ENCODE measurements around the gene HTR1E.
"Not testable (repeated sequence)": the region's sequence is repeated elsewhere in the genome, so short reads cannot be mapped to it uniquely, and the experiment has no call there.

HTR1E gene

GRCh38 chr6:86978251-86978650, 40.9 kb downstream of the HTR1E start:
- TF ChIP-seq, protein P1, sequence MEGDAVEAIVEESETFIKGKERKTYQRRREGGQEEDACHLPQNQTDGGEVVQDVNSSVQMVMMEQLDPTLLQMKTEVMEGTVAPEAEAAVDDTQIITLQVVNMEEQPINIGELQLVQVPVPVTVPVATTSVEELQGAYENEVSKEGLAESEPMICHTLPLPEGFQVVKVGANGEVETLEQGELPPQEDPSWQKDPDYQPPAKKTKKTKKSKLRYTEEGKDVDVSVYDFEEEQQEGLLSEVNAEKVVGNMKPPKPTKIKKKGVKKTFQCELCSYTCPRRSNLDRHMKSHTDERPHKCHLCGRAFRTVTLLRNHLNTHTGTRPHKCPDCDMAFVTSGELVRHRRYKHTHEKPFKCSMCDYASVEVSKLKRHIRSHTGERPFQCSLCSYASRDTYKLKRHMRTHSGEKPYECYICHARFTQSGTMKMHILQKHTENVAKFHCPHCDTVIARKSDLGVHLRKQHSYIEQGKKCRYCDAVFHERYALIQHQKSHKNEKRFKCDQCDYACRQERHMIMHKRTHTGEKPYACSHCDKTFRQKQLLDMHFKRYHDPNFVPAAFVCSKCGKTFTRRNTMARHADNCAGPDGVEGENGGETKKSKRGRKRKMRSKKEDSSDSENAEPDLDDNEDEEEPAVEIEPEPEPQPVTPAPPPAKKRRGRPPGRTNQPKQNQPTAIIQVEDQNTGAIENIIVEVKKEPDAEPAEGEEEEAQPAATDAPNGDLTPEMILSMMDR (conservative IDR thresholded peaks at IDR 0.05; ENCODE audit: low read depth, low read length): no peak
- H3K4me3 ChIP-seq (ENCODE audit: low read depth, low read length): no peak overlapping the region
- DNase-seq (ENCODE audit: low read depth): no peak

GRCh38 chr6:87001494-87001893, 64.2 kb downstream of the HTR1E start:
- no peak overlapping the region for H3K4me3 ChIP-seq (ENCODE audit: low read depth, low read length)
- TF ChIP-seq, protein P1 (conservative IDR thresholded peaks at IDR 0.05; ENCODE audit: low read depth, low read length): no peak
- DNase-seq (ENCODE audit: low read depth): no peak

- not testable (repeated sequence) for DNase-seq (ENCODE audit: low read depth); H3K4me3 ChIP-seq (ENCODE audit: low read depth, low read length)
These were observed 65.1 kb downstream of the HTR1E start for GRCh38 chr6:87002391-87002790.

- not testable (repeated sequence) for DNase-seq (ENCODE audit: low read depth); H3K4me3 ChIP-seq (ENCODE audit: low read depth, low read length)
These were observed 69.2 kb downstream of the HTR1E start for GRCh38 chr6:87006541-87006940.

GRCh38 chr6:87009581-87009980, 72.3 kb downstream of the HTR1E start:
- not testable (repeated sequence) for H3K4me3 ChIP-seq (ENCODE audit: low read depth, low read length)

DNA sequence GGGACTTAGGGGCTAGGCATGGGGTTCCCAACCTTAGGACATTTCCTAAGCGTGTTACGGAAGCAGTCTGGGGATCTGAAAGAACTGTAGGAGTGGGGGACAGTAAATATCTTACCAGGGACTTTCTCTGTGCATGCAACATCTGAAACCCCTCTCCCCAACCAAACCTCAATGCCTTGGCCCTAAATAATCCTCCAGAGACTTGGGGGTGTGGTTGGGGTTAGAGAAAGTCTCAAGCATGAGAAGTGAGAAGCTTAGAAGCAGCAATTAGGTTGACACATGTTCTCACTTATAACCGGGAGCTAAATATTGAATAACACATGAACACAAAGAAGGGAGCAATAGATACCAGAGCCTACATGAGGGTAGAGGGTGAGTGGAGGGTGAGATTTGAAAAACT, 74.7 kb downstream of the HTR1E start:
- H3K4me3 ChIP-seq (ENCODE audit: low read depth, low read length): no peak overlapping the region
- no peak for DNase-seq (ENCODE audit: low read depth)
- TF ChIP-seq, protein P1 (conservative IDR thresholded peaks at IDR 0.05; ENCODE audit: low read depth, low read length): no peak

More at GRCh38 chr6:87009581-87009980, 72.3 kb downstream of the HTR1E start:
- not testable (repeated sequence) for DNase-seq (ENCODE audit: low read depth)

- no peak overlapping the region for H3K4me3 ChIP-seq (ENCODE audit: low read depth, low read length)
- TF ChIP-seq, protein P1 (conservative IDR thresholded peaks at IDR 0.05; ENCODE audit: low read depth, low read length): no peak
These were observed 75.4 kb downstream of the HTR1E start for GRCh38 chr6:87012743-87013142.

DNA sequence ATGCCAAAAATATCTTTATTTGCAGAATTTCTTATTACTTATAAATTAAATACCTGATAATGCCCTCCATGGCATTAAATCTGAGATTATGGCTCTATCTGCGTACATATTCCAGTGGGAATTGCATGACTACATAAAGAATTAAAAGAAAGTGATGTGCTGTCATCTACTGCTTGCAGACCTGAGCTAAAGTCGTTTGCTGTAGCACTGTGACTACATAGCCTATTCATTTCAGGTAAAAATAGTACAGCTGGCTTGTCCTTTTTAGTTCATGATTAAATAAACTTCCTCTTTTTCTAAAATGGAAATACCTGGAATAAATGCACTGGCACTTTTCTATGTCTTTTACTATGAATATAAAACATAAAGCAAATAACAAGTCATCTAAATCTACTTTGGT, 79.4 kb downstream of the HTR1E start:
- TF ChIP-seq, protein P1 (conservative IDR thresholded peaks at IDR 0.05; ENCODE audit: low read depth, low read length): no peak
- DNase-seq (ENCODE audit: low read depth): no peak
- H3K4me3 ChIP-seq (ENCODE audit: low read depth, low read length): no peak overlapping the region

More at GRCh38 chr6:87012743-87013142, 75.4 kb downstream of the HTR1E start:
- no peak for DNase-seq (ENCODE audit: low read depth)

- no peak for DNase-seq (ENCODE audit: low read depth)
- TF ChIP-seq, protein P1 (conservative IDR thresholded peaks at IDR 0.05; ENCODE audit: low read depth, low read length): no peak
These were observed 89.7 kb downstream of the HTR1E start for GRCh38 chr6:87027021-87027420.

More at GRCh38 chr6:87027021-87027420, 89.7 kb downstream of the HTR1E start:
- H3K4me3 ChIP-seq (ENCODE audit: low read depth, low read length): no peak overlapping the region
